ENCODE data around the gene COCH.
A peak's percentile ranks its signal among the peaks of the same experiment; 100 is the strongest.

COCH gene

DNA sequence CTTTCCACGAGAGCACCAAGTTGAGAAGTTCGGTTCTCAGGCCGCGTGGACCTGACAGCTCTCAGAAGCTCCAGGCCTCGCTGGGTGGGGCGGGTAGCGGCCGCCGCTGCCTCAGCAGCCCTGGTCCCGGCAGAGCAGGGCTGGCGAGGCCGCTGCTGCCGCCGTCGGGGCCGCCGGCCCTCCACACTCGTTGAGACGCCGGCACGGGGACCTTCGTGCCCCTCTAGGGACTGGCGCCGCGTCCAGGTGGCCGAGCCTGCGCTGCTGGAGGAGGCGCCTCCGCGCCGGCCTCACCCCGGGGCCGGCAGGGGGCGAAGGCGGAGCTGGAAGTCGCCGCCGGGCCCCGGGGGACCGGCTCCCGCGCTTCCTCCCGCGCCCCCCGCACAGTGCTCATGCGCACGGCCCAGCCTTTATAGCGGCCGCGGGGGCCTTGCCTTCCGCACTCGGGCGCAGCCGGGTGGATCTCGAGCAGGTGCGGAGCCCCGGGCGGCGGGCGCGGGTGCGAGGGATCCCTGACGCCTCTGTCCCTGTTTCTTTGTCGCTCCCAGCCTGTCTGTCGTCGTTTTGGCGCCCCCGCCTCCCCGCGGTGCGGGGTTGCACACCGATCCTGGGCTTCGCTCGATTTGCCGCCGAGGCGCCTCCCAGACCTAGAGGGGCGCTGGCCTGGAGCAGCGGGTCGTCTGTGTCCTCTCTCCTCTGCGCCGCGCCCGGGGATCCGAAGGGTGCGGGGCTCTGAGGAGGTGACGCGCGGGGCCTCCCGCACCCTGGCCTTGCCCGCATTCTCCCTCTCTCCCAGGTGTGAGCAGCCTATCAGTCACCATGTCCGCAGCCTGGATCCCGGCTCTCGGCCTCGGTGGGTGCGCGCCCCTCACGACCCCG is at the start of gene COCH:
Gene COCH, plus strand, starts transcription at position 440 of the 879 bp plus-strand sequence. Its CDS starts 380 bp downstream, at position 820.
- DNase-seq, result peak; percentile 78

GRCh38 chr14:30826070-30826469 is 48.3 kb upstream of the COCH start:
- no peak for DNase-seq

GRCh38 chr14:30829853-30830252 is 44.5 kb upstream of the COCH start:
- DNase-seq, result no peak

DNA sequence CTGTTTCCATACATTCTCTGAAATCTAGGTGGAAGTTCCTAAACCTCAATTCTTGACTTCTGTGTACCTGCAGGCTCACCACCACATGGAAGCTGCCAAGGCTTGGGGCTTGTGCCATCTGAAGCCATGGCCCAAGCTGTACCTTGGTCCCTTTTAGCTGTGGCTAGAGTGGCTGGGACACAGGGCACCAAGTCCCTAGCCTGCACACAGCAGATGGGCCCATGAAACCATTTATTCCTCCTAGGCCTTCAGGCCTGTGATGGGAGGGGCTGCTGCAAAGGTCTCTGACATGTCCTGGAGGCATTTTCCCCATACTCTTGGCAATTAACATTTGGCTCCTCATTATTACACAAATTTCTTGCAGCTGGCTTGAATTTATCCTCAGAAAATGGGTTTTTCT is 40.0 kb upstream of the COCH start:
- no peak for DNase-seq

DNA sequence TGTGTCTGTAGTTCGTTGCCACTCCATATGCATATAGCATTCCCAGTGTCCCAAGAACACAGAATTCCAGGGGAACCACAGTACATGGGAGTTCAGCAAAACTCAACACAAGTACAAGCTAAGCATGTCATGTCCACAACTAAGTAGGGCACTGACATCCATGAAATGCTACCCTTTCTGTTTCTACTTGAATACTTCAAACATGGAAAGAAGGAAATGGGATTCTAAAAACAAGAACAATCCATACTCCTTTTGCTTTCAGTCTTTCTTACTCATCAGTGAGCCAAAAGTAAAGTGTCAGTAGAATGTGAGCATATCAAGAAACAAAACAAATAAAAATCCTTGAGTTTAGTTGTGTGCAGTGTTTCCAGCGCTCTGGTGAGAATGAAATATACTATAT is 36.0 kb upstream of the COCH start:
- DNase-seq, result no peak

GRCh38 chr14:30840086-30840779 is 34.1 kb upstream of the COCH start:
- no peak for DNase-seq

- no peak for DNase-seq
Measured at GRCh38 chr14:30842431-30842830, 31.9 kb upstream of the COCH start.

DNA sequence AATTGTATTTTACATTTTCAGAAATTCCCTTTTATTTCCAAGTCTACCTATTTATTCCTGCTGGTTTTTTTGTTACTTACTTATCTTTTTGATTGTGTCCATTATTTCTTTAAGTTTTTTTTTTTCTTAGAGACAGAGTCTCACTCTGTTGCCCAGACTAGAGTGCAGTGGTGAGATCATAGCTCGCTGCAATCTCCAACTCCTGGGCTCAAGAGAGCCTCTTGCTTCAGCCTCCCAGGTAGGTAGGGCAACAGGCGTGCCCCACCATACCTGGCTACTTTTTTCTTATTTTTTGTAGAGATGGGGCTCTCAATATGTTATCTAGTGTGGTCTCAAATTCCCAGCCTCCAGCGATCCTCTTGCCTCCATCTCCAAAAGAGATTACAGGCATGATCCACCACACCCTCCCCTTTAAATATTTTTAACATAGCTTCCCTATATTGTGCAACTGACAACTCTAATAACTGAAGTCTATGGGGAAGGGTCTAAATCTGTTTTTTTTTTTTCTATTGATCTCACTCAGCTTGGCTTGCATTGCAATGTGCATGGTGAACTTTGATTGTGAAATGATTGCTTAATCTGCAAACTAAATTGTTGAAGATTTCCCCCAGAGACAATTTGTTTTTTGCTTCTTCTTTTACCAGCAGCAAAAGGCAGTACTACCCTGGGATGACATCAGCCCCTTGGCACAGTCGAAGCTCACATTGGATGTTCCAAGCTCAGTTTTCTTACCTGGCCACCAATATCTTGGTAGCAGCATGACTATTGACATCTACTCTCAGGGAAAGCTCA is 25.7 kb upstream of the COCH start:
- no peak for DNase-seq

DNA sequence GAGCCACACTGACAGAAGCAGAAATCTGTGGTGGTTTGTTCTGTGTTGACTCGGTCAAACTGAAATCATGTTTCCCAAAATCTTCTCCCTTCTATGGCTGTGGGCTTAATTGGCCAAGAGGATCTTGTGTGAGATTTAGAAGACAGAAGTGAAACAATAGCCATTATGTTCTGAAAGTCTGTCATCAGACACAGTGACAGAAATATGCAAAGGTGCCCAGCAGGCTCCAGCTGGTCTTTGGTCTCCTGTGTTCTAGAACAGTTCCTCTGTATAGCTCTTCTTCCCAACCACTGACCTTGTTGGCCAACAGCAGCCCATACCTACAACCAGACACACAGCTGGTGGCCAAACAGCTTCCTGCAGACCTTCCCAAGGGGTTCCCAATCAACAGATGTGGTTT is 25.0 kb upstream of the COCH start:
- no peak for DNase-seq

DNA sequence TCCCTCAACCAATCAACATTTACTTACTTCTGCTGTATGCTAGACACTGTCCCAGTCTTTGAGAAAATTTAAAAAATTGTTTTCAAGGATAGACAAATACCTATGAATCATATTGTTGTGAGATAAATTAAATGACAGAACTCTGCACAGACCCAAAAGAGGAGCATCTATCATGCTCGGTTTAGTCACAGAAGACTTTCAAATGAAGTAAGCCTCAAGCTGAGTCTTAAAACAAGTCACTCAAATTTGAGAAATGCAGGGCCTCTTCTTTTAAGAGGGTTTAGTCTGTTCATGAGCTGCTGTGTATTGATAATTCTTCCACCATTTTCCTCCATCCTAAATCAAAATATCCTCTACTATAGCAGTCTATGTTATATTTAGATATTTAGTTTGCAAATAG is 24.4 kb upstream of the COCH start:
- no peak for DNase-seq

- no peak for DNase-seq
Measured at GRCh38 chr14:30853946-30854345, 20.4 kb upstream of the COCH start.

GRCh38 chr14:30854492-30854891 is 19.9 kb upstream of the COCH start:
- DNase-seq, result no peak

DNA sequence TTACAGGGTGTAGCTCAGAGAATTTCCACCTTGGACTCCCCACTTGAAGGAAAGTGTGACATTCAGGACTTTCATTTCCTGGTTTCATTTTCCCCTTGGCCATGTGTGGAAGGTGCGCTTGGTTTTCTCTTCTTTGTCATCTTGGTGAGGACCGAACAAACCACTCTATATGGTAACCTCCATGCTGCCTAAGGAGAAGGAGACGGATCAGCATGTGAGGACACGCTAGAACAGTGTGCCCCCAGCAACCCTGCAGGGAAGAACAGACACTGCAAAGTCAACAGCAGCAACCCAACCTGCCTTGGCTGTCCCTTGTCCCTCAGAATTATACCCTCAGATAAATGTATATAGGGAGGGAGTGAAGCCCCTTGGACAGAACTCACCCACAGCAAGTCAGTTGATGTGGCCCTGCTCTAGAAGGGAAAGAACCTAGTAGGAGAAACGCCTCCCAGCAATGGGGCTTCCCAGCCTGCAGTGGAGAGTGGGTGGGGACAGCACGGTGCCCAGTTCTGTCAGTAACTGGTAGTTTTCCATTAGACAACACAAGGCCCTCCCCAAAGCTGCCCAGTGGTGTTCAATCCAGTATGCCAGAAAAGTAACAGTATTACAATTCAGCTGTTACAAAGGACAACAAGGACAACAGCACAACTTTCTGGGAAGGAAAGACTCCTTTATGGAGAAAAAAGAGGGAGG is 18.9 kb upstream of the COCH start:
- DNase-seq, result no peak

DNA sequence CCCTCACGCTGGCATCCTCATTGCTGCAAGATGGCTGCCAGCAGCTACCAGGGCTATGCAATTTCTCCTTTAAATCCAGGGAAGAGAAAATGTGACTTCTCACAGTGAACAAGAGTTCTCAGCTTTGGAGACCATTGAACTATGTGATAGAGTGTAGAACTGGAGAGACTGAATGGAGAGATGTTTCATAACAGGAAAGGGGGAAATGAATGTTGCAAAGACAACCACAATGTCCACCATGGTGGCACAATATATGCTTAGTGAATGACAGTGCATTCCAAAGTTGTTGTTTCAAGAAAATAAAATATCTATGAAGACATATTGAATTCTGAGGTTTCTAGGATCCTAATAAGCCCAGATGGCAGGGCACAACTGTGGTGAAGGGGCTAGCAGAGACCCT is 13.2 kb upstream of the COCH start:
- no peak for DNase-seq

DNA sequence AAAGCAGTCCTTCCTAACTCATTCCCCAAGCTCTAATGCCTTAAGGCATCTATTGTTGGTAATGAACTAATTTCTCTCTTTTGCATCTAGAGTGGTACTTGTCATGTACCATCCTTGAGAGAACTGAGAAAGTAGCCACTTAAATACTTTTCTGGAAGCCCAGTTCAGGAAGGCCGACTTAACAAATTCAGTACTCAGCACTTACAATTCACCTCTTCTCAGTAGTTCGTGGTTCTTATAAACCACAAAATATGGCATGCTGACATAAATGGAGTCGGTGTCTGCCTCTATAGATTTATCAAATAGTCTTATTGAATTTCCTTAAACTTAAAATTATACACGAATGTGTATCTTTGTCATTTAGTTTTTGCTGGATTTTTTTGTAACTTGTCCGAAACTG is 9.4 kb upstream of the COCH start:
- DNase-seq, result no peak

- DNase-seq, result no peak
Measured at GRCh38 chr14:30868736-30869135, 5.6 kb upstream of the COCH start.

DNA sequence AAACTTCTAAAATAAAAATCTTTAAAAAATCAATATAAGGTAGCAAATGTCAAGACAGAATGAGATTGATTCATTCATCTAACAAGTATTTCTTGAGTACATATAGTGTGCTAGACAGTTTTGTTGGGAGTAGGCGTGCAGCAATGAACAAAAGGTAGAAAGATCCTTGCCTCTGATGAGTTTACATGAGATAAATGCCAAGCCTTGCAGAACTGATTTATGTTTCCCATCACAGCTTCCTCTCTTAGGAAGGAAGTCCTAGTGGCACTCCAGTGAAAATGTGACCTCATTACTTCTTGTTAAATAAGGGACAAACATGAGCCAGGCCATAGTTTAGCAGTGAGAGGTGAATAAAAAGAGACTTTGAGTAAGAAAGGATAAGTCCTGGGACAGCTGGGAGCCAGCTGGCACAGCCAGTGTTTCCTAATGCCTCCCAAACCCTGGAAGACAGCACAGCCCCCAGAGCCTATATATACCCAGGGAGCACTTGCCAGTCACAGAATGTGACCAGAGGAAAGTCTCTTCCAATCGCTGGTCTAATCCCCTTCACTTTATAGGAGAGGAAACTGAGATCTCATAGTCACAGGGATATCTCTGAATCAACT is 4.7 kb upstream of the COCH start:
- no peak for DNase-seq

GRCh38 chr14:30872602-30873001 is 1.8 kb upstream of the COCH start:
- no peak for DNase-seq

DNA sequence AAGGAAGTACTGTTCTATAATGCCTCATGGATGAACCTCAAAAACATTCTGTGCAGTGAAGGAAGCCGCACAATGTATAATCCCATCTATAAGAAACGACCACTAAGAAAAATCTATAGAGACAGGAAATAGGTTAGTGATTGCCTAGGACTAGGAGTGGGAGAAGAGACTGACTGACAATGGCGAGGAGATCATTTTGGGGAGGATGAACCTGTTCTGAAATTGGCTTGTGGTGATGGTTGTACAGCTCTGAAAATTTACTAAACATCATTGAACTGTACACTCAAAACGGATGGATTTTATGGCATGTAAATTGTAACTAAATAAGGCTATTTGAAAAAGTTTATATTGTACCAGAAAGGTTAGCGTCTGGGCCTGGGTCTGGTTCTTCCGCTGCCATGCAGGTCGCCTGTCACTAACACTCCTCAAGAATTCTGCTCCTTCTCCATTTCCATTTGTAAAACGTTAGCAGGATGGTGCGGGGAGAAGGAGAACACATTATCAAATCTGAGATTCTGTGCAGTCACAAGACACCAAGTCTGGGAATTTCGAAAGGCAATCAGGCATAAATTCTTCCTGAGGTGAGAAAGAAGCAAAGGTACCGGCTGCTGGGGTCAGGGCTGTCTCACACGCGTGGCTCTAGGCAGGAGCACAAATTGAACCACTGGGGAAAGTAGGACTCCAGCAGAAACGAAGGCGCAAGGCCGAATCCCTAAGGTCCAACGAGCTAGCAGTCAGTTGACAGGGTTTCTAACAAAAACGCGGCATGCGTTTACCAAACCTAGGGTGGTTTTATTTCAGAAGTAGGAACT is 845 bp upstream of the COCH start:
- DNase-seq, result no peak

- peak; percentile 66 for DNase-seq
Measured at GRCh38 chr14:30874999-30875787, 834 bp downstream of the COCH start.

- DNase-seq, result no peak
Measured at GRCh38 chr14:30875788-30876053, 1.4 kb downstream of the COCH start.

Data from NCI-H1092 (cell line).